Colonic mucosa (tissue), 4 donors: ENCODE results near the gene FFAR1. TPM values are rescaled to one million over a fixed set of nuclear protein-coding genes. Genes with fewer than 3 reads are reported as not detected.
"Not testable (repeated sequence)": the region's sequence is repeated elsewhere in the genome, so short reads cannot be mapped to it uniquely, and the experiment has no call there.

Source experiments
- DNase-seq: peaks from one replicate; pipeline ENCODE4 v3.0.0-alpha.2; 2020
- H3K27ac ChIP-seq: fragments of 200-600 bp; one replicate; pipeline ENCODE4 v1.8.0; 2021
- H3K27me3 ChIP-seq: fragments of 200-600 bp; one replicate; pipeline ENCODE4 v1.8.0; 2021
- H3K36me3 ChIP-seq: fragments of 200-600 bp; one replicate; pipeline ENCODE4 v1.8.0; 2021
- H3K4me1 ChIP-seq: fragments of 200-600 bp; one replicate; pipeline ENCODE4 v1.8.0; 2021; ENCODE audit warnings: mild to moderate bottlenecking
- H3K4me3 ChIP-seq: fragments of 200-600 bp; one replicate; pipeline ENCODE4 v1.8.0; 2021
- H3K9ac ChIP-seq, 2 donors: one replicate each; pipeline ENCODE4 v1.7.0; 2013; ENCODE audit warnings: control low read depth in 2 of 2, low read depth in 2 of 2, low read length in 2 of 2
- H3K9me3 ChIP-seq: fragments of 200-600 bp; one replicate; pipeline ENCODE4 v1.8.0; 2021
- CTCF ChIP-seq: fragments of 200-600 bp; IDR thresholded peaks from one replicate; pipeline ENCODE4 v1.8.0; 2022; ENCODE audit warnings: antibody characterized with exemption, mild to moderate bottlenecking
- intact Hi-C: fragments of 100-400 bp; cut with DNase I; formaldehyde crosslinking; loops from one replicate; pipeline ENCODE4 v1.14.1; 2022
- total RNA-seq, 2 donors: library from RNA; stranded (reverse); fragmentation: NEBNext Ultra II Directional in 1 of 2; extraction: Animal tissue kit (Norgen Biotek cat#: 25700) in 1 of 2; gene quantifications; one replicate each; pipeline ENCODE4 v1.2.1, GENCODE V29; 2021
- donor health status: healthy.
- donor health status: DM: no; HTN: no; CAD: no.
- donor health status: DM: no; HTN: no; CAD: no.

Gene FFAR1
- total RNA-seq, 2 donors from 2014 or later, result not detected

- H3K27ac ChIP-seq, result no peak overlapping the region
- no peak overlapping the region for H3K9ac ChIP-seq
- no peaks in the 10 kb centered on the region for H3K36me3 ChIP-seq
- no peak for TF ChIP-seq CTCF
- H3K9me3 ChIP-seq, result no peaks in the 10 kb centered on the region
- H3K27me3 ChIP-seq, result no peaks in the 10 kb centered on the region
- DNase-seq, result no peak
- H3K4me3 ChIP-seq, result no peak overlapping the region
- intact Hi-C loops, result no loop called here
- H3K4me1 ChIP-seq, result no peaks in the 10 kb centered on the region
These were observed 28.0 kb downstream of the FFAR1 start for GRCh38 chr19:35375505-35376307.

- no peak for TF ChIP-seq CTCF
- no peak overlapping the region for H3K27ac ChIP-seq
- intact Hi-C loops, result no loop called here
- H3K4me1 ChIP-seq, result no peaks in the 10 kb centered on the region
- H3K4me3 ChIP-seq, result no peak overlapping the region
- DNase-seq, result no peak
- H3K36me3 ChIP-seq, result no peaks in the 10 kb centered on the region
- H3K9ac ChIP-seq, result no peak overlapping the region
- no peaks in the 10 kb centered on the region for H3K9me3 ChIP-seq
- no peaks in the 10 kb centered on the region for H3K27me3 ChIP-seq
These were observed 30.0 kb downstream of the FFAR1 start for GRCh38 chr19:35377656-35378055.

- DNase-seq, result no peak
- Histone ChIP-seq H3K4me3 (no peak overlapping the region), H3K9ac (no peak overlapping the region), H3K4me1 (no peaks in the 10 kb centered on the region), H3K27me3 (no peaks in the 10 kb centered on the region), H3K27ac (no peak overlapping the region), H3K9me3 (no peaks in the 10 kb centered on the region), H3K36me3 (no peaks in the 10 kb centered on the region)
- intact Hi-C loops, result no loop called here
- TF ChIP-seq CTCF, result no peak
These were observed 30.7 kb downstream of the FFAR1 start for GRCh38 chr19:35378356-35378755.

GRCh38 chr19:35379545-35379944 is 31.8 kb downstream of the FFAR1 start:
- intact Hi-C loops, H3K27ac ChIP-seq, H3K27me3 ChIP-seq, DNase-seq, H3K9me3 ChIP-seq, H3K4me3 ChIP-seq, H3K36me3 ChIP-seq, H3K4me1 ChIP-seq, H3K9ac ChIP-seq: not testable (repeated sequence)

GRCh38 chr19:35379992-35380391 is 32.3 kb downstream of the FFAR1 start:
- TF ChIP-seq CTCF, result no peak
- Histone ChIP-seq H3K36me3 (no peaks in the 10 kb centered on the region), H3K4me1 (no peaks in the 10 kb centered on the region), H3K9ac (no peak overlapping the region), H3K27me3 (no peaks in the 10 kb centered on the region), H3K27ac (no peak overlapping the region), H3K4me3 (no peak overlapping the region), H3K9me3 (no peaks in the 10 kb centered on the region)
- intact Hi-C loops, result no loop called here
- DNase-seq, result no peak

GRCh38 chr19:35380450-35381124 is 32.9 kb downstream of the FFAR1 start:
- intact Hi-C loops, result no loop called here
- TF ChIP-seq CTCF, result no peak
- Histone ChIP-seq H3K9me3 (no peaks in the 10 kb centered on the region), H3K4me1 (no peaks in the 10 kb centered on the region), H3K36me3 (no peaks in the 10 kb centered on the region), H3K27me3 (no peaks in the 10 kb centered on the region), H3K27ac (no peak overlapping the region), H3K9ac (no peak overlapping the region), H3K4me3 (no peak overlapping the region)
- no peak for DNase-seq
